HG02678 (cell line): ENCODE data around the gene MAPKAP1.
"Not testable (repeated sequence)": the region's sequence is repeated elsewhere in the genome, so short reads cannot be mapped to it uniquely, and the experiment has no call there.

Experiments used
- ATAC-seq: cut with Tn5 transposase; IDR thresholded peaks from one replicate; pipeline ENCODE4 v1.9.1; 2021; ENCODE audit warnings: mild to moderate bottlenecking, moderate library complexity; ENCODE audit not compliant: unreplicated experiment

MAPKAP1 gene

GRCh38 chr9:125609744-125610143 lies 97.3 kb downstream of the MAPKAP1 start:
- no peak for ATAC-seq

GRCh38 chr9:125608489-125609224 lies 98.4 kb downstream of the MAPKAP1 start:
- ATAC-seq, result no peak

- ATAC-seq, result no peak
Observed at GRCh38 chr9:125604196-125604595, 102.8 kb downstream of the MAPKAP1 start.

- no peak for ATAC-seq
Observed at GRCh38 chr9:125603478-125604021, 103.5 kb downstream of the MAPKAP1 start.

GRCh38 chr9:125601961-125602360 lies 105.0 kb downstream of the MAPKAP1 start:
- no peak for ATAC-seq

- no peak for ATAC-seq
Observed at GRCh38 chr9:125600194-125600593, 106.8 kb downstream of the MAPKAP1 start.

GRCh38 chr9:125594223-125594610 lies 112.8 kb downstream of the MAPKAP1 start:
- no peak for ATAC-seq

- ATAC-seq, result no peak
Observed at GRCh38 chr9:125593581-125594222, 113.3 kb downstream of the MAPKAP1 start.

GRCh38 chr9:125591888-125592287 lies 115.1 kb downstream of the MAPKAP1 start:
- ATAC-seq, result no peak

GRCh38 chr9:125591245-125591644 lies 115.8 kb downstream of the MAPKAP1 start:
- ATAC-seq, result no peak

GRCh38 chr9:125589287-125589686 lies 117.7 kb downstream of the MAPKAP1 start:
- no peak for ATAC-seq

GRCh38 chr9:125587819-125588460 lies 119.1 kb downstream of the MAPKAP1 start:
- no peak for ATAC-seq

- no peak for ATAC-seq
Observed at GRCh38 chr9:125586172-125586511, 120.9 kb downstream of the MAPKAP1 start.

- ATAC-seq, result no peak
Observed at GRCh38 chr9:125585503-125586171, 121.4 kb downstream of the MAPKAP1 start.

GRCh38 chr9:125580701-125581286 lies 126.2 kb downstream of the MAPKAP1 start:
- ATAC-seq, result peak; percentile 48

GRCh38 chr9:125579030-125579932 lies 127.7 kb downstream of the MAPKAP1 start:
- ATAC-seq, result no peak

- ATAC-seq, result no peak
Observed at GRCh38 chr9:125574126-125574877, 132.7 kb downstream of the MAPKAP1 start.

- ATAC-seq, result not testable (repeated sequence)
Observed at GRCh38 chr9:125572461-125572860, 134.5 kb downstream of the MAPKAP1 start.

GRCh38 chr9:125571824-125572223 lies 135.2 kb downstream of the MAPKAP1 start:
- not testable (repeated sequence) for ATAC-seq
